ENCODE measurements around the gene KRABD2.

DNA sequence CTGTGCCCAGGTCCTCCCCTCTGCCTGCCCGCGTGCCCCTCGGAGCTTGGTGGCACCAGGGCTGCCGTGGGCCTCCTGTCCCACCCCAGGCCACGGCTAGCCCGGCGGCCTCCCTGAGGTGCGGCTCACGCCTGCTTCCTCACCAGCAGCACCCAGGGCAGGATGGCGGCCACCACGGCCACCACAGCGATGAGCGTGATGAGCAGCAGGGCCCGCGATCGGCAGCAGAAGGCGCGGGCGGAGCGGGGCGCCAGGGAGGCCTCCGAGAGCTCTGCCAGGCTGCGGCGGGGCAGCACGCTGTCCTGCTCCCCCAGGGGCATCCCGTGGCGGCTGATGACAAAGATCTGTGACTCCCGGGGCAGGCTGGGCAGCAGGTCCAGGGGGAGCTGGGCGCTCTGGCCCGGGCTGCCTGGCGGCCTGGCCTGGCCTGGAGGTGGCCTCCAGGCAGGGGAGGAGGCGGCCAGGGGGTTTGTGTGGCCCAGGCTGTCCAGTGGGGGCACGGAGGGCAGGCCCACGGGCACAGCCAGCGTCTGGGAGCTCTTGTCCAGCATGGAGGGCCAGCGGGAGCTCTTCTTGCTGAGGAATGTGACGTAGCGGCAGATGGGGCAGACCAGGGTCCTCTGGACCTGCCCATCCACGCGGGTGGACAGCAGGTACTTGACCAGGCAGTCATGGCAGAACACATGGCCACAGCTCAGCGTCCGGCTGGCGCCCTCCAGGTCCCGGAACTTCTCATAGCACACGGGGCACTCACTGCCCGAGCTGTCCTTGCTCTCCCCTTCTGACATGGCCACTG lies 16.4 kb upstream of the KRABD2 start:
- TF ChIP-seq CTCF (IDR thresholded peaks at IDR 0.05) (no peak), POLR2A (IDR thresholded peaks at IDR 0.05) (no peak)

All from uterus (tissue), 2 donors.